ENCODE data around the gene MSI2.

DNA sequence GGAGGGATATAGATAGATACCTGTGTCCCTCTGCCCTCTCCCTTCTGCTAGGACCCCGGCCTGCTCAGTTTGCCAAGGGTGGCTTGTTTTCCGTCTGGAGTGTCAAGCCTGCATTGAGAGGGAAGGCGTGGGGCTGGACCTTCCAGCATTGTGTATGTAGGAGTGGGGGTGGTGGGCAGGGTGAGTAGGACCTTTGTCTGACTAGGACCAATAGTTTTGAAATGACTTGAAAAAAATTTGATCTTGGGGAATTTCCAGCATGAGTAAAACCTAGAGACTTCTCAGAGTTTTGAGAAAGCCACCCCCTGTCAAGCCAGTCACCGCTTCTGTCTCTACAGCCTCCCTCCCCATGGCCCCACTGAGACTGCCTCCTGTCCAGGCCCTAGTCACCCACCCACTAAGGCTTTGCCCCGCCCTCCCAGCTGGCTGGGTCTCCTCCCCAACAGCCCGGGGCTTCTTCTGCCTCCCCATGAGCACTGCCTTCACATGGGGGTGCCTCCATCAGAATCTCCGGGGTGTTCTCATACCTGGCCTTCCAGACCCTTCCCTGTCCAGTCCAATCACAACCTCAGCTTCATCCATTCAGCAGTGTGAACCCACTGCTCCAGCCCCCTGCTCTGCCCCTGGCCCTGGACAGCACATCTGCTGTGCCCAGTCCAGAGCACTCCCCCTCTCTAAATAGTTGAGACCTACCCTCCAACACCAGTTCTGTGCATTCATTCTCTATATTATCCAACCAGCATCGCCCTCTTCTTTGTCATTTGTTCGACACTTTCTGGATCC lies 207.0 kb downstream of the MSI2 start:
- TF ChIP-seq, protein P1, sequence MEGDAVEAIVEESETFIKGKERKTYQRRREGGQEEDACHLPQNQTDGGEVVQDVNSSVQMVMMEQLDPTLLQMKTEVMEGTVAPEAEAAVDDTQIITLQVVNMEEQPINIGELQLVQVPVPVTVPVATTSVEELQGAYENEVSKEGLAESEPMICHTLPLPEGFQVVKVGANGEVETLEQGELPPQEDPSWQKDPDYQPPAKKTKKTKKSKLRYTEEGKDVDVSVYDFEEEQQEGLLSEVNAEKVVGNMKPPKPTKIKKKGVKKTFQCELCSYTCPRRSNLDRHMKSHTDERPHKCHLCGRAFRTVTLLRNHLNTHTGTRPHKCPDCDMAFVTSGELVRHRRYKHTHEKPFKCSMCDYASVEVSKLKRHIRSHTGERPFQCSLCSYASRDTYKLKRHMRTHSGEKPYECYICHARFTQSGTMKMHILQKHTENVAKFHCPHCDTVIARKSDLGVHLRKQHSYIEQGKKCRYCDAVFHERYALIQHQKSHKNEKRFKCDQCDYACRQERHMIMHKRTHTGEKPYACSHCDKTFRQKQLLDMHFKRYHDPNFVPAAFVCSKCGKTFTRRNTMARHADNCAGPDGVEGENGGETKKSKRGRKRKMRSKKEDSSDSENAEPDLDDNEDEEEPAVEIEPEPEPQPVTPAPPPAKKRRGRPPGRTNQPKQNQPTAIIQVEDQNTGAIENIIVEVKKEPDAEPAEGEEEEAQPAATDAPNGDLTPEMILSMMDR (IDR thresholded peaks at IDR 0.05) = no peak
- TF ChIP-seq POLR2A (IDR thresholded peaks at IDR 0.05) = no peak
- no peak for TF ChIP-seq POLR2AphosphoS5 (IDR thresholded peaks at IDR 0.05)
